HepG2 (cell line): ENCODE data around the gene IDH3G. TPM values are rescaled to one million over a fixed set of nuclear protein-coding genes. Genes with fewer than 3 reads are reported as not detected.

ENCODE experiments used
- AGO1 ChIP-seq: fragments of 200-400 bp; formaldehyde crosslinking; IDR thresholded peaks from 2 replicates; pipeline ENCODE4 v1.6.1; 2017; ENCODE audit warnings: mild to moderate bottlenecking, low read depth, low read length, moderate library complexity; ENCODE audit not compliant: poor library complexity, severe bottlenecking
- ARID3A ChIP-seq: IDR thresholded peaks from 2 replicates; pipeline ENCODE4 v1.6.1; 2012; ENCODE audit warnings: low read depth, low read length, improper control_type of control experiment
- BRD4 ChIP-seq: sonication (generic); formaldehyde crosslinking; IDR thresholded peaks from 2 replicates; pipeline ENCODE4 v1.4.0; 2020; ENCODE audit warnings: missing genetic modification reagents
- CHCHD3 ChIP-seq: sonication (generic); formaldehyde crosslinking; IDR thresholded peaks from 2 replicates; pipeline ENCODE4 v1.8.0; 2022; ENCODE audit warnings: mild to moderate bottlenecking, missing genetic modification reagents, moderate library complexity
- DRAP1 ChIP-seq: IDR thresholded peaks from 2 replicates; pipeline ENCODE4 v1.6.1; 2016; ENCODE audit warnings: missing genetic modification reagents, missing compliant biosample characterization
- EZH2 ChIP-seq: conservative IDR thresholded peaks from 2 replicates; pipeline ENCODE4 v1.6.1; 2012; ENCODE audit warnings: mild to moderate bottlenecking, low read depth, low read length, moderate library complexity
- GTF3A ChIP-seq: sonication (generic); formaldehyde crosslinking; conservative IDR thresholded peaks from 2 replicates; pipeline ENCODE4 v1.4.0; 2020; ENCODE audit warnings: mild to moderate bottlenecking, missing genetic modification reagents
- HOXA3 ChIP-seq: sonication (generic); formaldehyde crosslinking; IDR thresholded peaks from 2 replicates; pipeline ENCODE4 v1.5.0; 2020; ENCODE audit warnings: missing genetic modification reagents
- KMT2B ChIP-seq: IDR thresholded peaks from 2 replicates; pipeline ENCODE4 v1.6.1; 2016; ENCODE audit warnings: missing genetic modification reagents, missing compliant biosample characterization
- MBD4 ChIP-seq: IDR thresholded peaks from 2 replicates; pipeline ENCODE4 v1.6.1; 2012; ENCODE audit warnings: low read length, inconsistent platforms, borderline replicate concordance
- SOX13 ChIP-seq, 3 experiments: fragments of 450-650 bp in 1 of 3; sonication (generic) in 1 of 3; formaldehyde crosslinking in 1 of 3; IDR thresholded peaks in 2 of 3; conservative IDR thresholded peaks in 1 of 3; 2 replicates each; pipeline versions ENCODE4 v1.5.0 to v1.6.1; 2016 to 2020; ENCODE audit warnings: antibody characterized with exemption in 1 of 3, mild to moderate bottlenecking in 1 of 3, missing compliant biosample characterization in 1 of 3, missing genetic modification reagents in 1 of 3, moderate library complexity in 1 of 3
- TBX3 ChIP-seq: fragments of 450-650 bp; IDR thresholded peaks from 2 replicates; pipeline ENCODE4 v1.6.1; 2017; ENCODE audit warnings: antibody characterized with exemption, mild to moderate bottlenecking, inconsistent platforms, borderline replicate concordance
- ZBTB38 ChIP-seq: sonication (generic); formaldehyde crosslinking; IDR thresholded peaks from 2 replicates; pipeline ENCODE4 v1.5.1; 2020; ENCODE audit warnings: mild to moderate bottlenecking, missing genetic modification reagents
- ZBTB7A ChIP-seq: sonication (generic); formaldehyde crosslinking; IDR thresholded peaks from 2 replicates; pipeline ENCODE4 v1.8.0; 2022; ENCODE audit warnings: mild to moderate bottlenecking, missing genetic modification reagents
- ZFY ChIP-seq: sonication (generic); formaldehyde crosslinking; IDR thresholded peaks from 2 replicates; pipeline ENCODE4 v1.4.0; 2020; ENCODE audit warnings: missing genetic modification reagents
- ZMAT3 ChIP-seq: sonication (generic); formaldehyde crosslinking; conservative IDR thresholded peaks from 2 replicates; pipeline ENCODE4 v1.7.0; 2021; ENCODE audit warnings: missing genetic modification reagents
- ZNF567 ChIP-seq: sonication (generic); formaldehyde crosslinking; IDR thresholded peaks from 2 replicates; pipeline ENCODE4 v1.8.1; 2023; ENCODE audit warnings: mild to moderate bottlenecking, missing genetic modification reagents, borderline replicate concordance
- ZNF652 ChIP-seq: IDR thresholded peaks from 2 replicates; pipeline ENCODE4 v1.6.1; 2016; ENCODE audit warnings: low read depth, borderline replicate concordance
- ZNF816 ChIP-seq: sonication (generic); formaldehyde crosslinking; IDR thresholded peaks from 2 replicates; pipeline ENCODE4 v1.8.0; 2022; ENCODE audit warnings: missing genetic modification reagents, mild to moderate bottlenecking, borderline replicate concordance
- polyA plus RNA-seq, 8 experiments: library from polyadenylated mRNA; depleted of rRNA in 3 of 8; stranded (reverse) in 7 of 8; unstranded in 1 of 8; fragments of >200 nt; fragmentation: Illumina TruSeq in 4 of 8; extraction: Trizol in 4 of 8; gene quantifications; 2 replicates each; pipeline versions ENCODE4 v1.2.1 to v1.2.3, GENCODE V29; 2011 to 2016; ENCODE audit warnings: low read depth in 4 of 8, missing spikeins in 1 of 8, mixed read lengths in 1 of 8; ENCODE audit not compliant: insufficient read depth in 1 of 8
- total RNA-seq, 5 experiments: library from RNA; depleted of rRNA; stranded (reverse); fragments of >200 nt; fragmentation: Illumina TruSeq; extraction: Trizol; gene quantifications; 2 replicates each; pipeline ENCODE4 v1.2.3, GENCODE V29; 2016; ENCODE audit warnings: low read depth in 1 of 5
- TF ChIP-seq, protein P1 (sequence below): sonication (generic); formaldehyde crosslinking; IDR thresholded peaks from 2 replicates; pipeline ENCODE4 v1.5.1; 2020; ENCODE audit warnings: missing genetic modification reagents, mild to moderate bottlenecking, borderline replicate concordance
- TF ChIP-seq, protein P2 (sequence below): sonication (generic); formaldehyde crosslinking; IDR thresholded peaks from 2 replicates; pipeline ENCODE4 v1.4.0; 2020; ENCODE audit warnings: mild to moderate bottlenecking, missing genetic modification reagents
- TF ChIP-seq, protein P3 (sequence below): sonication (generic); formaldehyde crosslinking; IDR thresholded peaks from 2 replicates; pipeline ENCODE4 v1.4.0; 2020; ENCODE audit warnings: missing genetic modification reagents

IDH3G gene
- total and polyA plus RNA-seq, 2 of the 13 experiments (the other 11 are each of a cell fraction or from before 2014, with no cell fraction given): 18.7 to 35.5 TPM

GRCh38 chrX:153794018-153794896 is at the start of gene IDH3G, which contains the start of gene SSR4 (continued):
- peak; percentile 20; the same call in 1 of the 2 replicates for TF ChIP-seq ZMAT3 (CRISPR knock-in tag)
- peak; percentile 64; the same call in 1 of the 2 replicates for TF ChIP-seq TBX3
- peak; percentile 100 for TF ChIP-seq HOXA3 (CRISPR knock-in tag)
- TF ChIP-seq, protein P1, sequence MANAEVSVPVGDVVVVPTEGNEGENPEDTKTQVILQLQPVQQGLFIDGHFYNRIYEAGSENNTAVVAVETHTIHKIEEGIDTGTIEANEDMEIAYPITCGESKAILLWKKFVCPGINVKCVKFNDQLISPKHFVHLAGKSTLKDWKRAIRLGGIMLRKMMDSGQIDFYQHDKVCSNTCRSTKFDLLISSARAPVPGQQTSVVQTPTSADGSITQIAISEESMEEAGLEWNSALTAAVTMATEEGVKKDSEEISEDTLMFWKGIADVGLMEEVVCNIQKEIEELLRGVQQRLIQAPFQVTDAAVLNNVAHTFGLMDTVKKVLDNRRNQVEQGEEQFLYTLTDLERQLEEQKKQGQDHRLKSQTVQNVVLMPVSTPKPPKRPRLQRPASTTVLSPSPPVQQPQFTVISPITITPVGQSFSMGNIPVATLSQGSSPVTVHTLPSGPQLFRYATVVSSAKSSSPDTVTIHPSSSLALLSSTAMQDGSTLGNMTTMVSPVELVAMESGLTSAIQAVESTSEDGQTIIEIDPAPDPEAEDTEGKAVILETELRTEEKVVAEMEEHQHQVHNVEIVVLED (CRISPR knock-in tag): peak; percentile 86
- no peak for TF ChIP-seq MBD4
- TF ChIP-seq KMT2B (CRISPR knock-in tag): peak; percentile 78
- TF ChIP-seq GTF3A (CRISPR knock-in tag): no peak
- no peak for TF ChIP-seq EZH2
- TF ChIP-seq ZBTB7A (CRISPR knock-in tag): no peak
- TF ChIP-seq CHCHD3: no peak
- TF ChIP-seq ZNF567 (CRISPR knock-in tag): 0 out of 2 replicates have a peak, but pooled peaks have one; percentile 19
- TF ChIP-seq ARID3A: no peak
- TF ChIP-seq, protein P2, sequence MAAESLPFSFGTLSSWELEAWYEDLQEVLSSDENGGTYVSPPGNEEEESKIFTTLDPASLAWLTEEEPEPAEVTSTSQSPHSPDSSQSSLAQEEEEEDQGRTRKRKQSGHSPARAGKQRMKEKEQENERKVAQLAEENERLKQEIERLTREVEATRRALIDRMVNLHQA (CRISPR knock-in tag): no peak
- TF ChIP-seq DRAP1 (CRISPR knock-in tag): peak; percentile 83
- TF ChIP-seq BRD4 (CRISPR knock-in tag): no peak
- no peak for TF ChIP-seq ZNF816 (CRISPR knock-in tag)
- peak; percentile 64 for TF ChIP-seq ZFY (CRISPR knock-in tag)
- peak; percentile 14; the same call in 1 of the 2 replicates for TF ChIP-seq ZBTB38 (CRISPR knock-in tag)
- TF ChIP-seq SOX13 (IDR thresholded peaks at IDR 0.05): no peak
- no peak for TF ChIP-seq SOX13 (CRISPR knock-in tag; conservative IDR thresholded peaks at IDR 0.05 in 1 of 2, IDR thresholded peaks at IDR 0.05 in 1 of 2)
- TF ChIP-seq, protein P3, sequence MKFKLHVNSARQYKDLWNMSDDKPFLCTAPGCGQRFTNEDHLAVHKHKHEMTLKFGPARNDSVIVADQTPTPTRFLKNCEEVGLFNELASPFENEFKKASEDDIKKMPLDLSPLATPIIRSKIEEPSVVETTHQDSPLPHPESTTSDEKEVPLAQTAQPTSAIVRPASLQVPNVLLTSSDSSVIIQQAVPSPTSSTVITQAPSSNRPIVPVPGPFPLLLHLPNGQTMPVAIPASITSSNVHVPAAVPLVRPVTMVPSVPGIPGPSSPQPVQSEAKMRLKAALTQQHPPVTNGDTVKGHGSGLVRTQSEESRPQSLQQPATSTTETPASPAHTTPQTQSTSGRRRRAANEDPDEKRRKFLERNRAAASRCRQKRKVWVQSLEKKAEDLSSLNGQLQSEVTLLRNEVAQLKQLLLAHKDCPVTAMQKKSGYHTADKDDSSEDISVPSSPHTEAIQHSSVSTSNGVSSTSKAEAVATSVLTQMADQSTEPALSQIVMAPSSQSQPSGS (CRISPR knock-in tag): peak; percentile 20; the same call in 1 of the 2 replicates
- no peak for TF ChIP-seq ZNF652 (CRISPR knock-in tag)
- no peak for TF ChIP-seq AGO1
